NT2/D1 (cell line): ENCODE data around the gene ATP1A2.

Experiments
- DNase-seq: peaks from one replicate; pipeline ENCODE4 v3.0.0-alpha.2; 2011; ENCODE audit warnings: low read depth, low spot score
- H3K27me3 ChIP-seq: 2 replicates; pipeline ENCODE4 v1.6.0; 2011; ENCODE audit warnings: mild to moderate bottlenecking; ENCODE audit not compliant: insufficient read length, insufficient read depth
- H3K36me3 ChIP-seq: 2 replicates; pipeline ENCODE4 v1.6.1; 2011; ENCODE audit warnings: mild to moderate bottlenecking, low read length, mixed read lengths; ENCODE audit not compliant: insufficient read depth, insufficient read length
- H3K4me1 ChIP-seq: 2 replicates; pipeline ENCODE4 v1.5.1; 2011; ENCODE audit not compliant: insufficient read depth, insufficient read length
- H3K4me3 ChIP-seq: 2 replicates; pipeline ENCODE4 v1.5.1; 2011; ENCODE audit warnings: low read depth; ENCODE audit not compliant: insufficient read length
- H3K9ac ChIP-seq: 2 replicates; pipeline ENCODE4 v1.6.0; 2011; ENCODE audit warnings: low read depth; ENCODE audit not compliant: insufficient read length
- H3K9me3 ChIP-seq: 2 replicates; pipeline ENCODE4 v1.5.1; 2011; ENCODE audit warnings: mild to moderate bottlenecking, low read length; ENCODE audit not compliant: insufficient read depth
- SUZ12 ChIP-seq: IDR thresholded peaks from 2 replicates; pipeline ENCODE4 v1.6.1; 2011; ENCODE audit not compliant: insufficient read length, insufficient read depth; ENCODE audit errors: extremely low read depth
- YY1 ChIP-seq: IDR thresholded peaks from 2 replicates; pipeline ENCODE4 v1.6.1; 2011; ENCODE audit not compliant: insufficient read length, insufficient read depth
- ZNF274 ChIP-seq: IDR thresholded peaks from 2 replicates; pipeline ENCODE4 v1.6.1; 2011; ENCODE audit warnings: mild to moderate bottlenecking, low read depth, low read length

Gene ATP1A2

GRCh38 chr1:160099716-160100375 is 15.7 kb upstream of the ATP1A2 start:
- H3K4me1 ChIP-seq, result peaks cover 44% of the 10 kb centered on the region
- no peak overlapping the region for H3K9ac ChIP-seq
- no peaks in the 10 kb centered on the region for H3K9me3 ChIP-seq

GRCh38 chr1:160101037-160101716 is 14.4 kb upstream of the ATP1A2 start:
- peaks cover 11% of the 10 kb centered on the region for H3K27me3 ChIP-seq
- DNase-seq, result peak; percentile 71
- H3K9ac ChIP-seq, result peak overlapping the region; percentile 57
- no peak overlapping the region for H3K4me3 ChIP-seq
- H3K36me3 ChIP-seq, result no peaks in the 10 kb centered on the region
- peaks cover 37% of the 10 kb centered on the region for H3K4me1 ChIP-seq
- TF ChIP-seq ZNF274 (no peak), YY1 (no peak), SUZ12 (no peak)
- H3K9me3 ChIP-seq, result no peaks in the 10 kb centered on the region

More at GRCh38 chr1:160099716-160100375, 15.7 kb upstream of the ATP1A2 start:
- H3K27me3 ChIP-seq, result peaks cover 11% of the 10 kb centered on the region
- TF ChIP-seq YY1 (no peak), SUZ12 (no peak), ZNF274 (no peak)
- H3K4me3 ChIP-seq, result no peak overlapping the region
- DNase-seq, result no peak
- H3K36me3 ChIP-seq, result peaks cover 5% of the 10 kb centered on the region

GRCh38 chr1:160101717-160102522 is 13.6 kb upstream of the ATP1A2 start:
- DNase-seq, result no peak
- Histone ChIP-seq H3K4me3 (no peak overlapping the region), H3K9ac (no peak overlapping the region), H3K27me3 (peaks cover 11% of the 10 kb centered on the region), H3K9me3 (no peaks in the 10 kb centered on the region), H3K4me1 (peaks cover 30% of the 10 kb centered on the region), H3K36me3 (no peaks in the 10 kb centered on the region)
- TF ChIP-seq SUZ12, result no peak
- no peak for TF ChIP-seq YY1
- no peak for TF ChIP-seq ZNF274

GRCh38 chr1:160103658-160104408 is 11.7 kb upstream of the ATP1A2 start:
- Histone ChIP-seq H3K4me3 (no peak overlapping the region), H3K36me3 (no peaks in the 10 kb centered on the region), H3K9ac (no peak overlapping the region), H3K9me3 (no peaks in the 10 kb centered on the region), H3K27me3 (peaks cover 11% of the 10 kb centered on the region), H3K4me1 (peaks cover 24% of the 10 kb centered on the region)
- no peak for DNase-seq
- TF ChIP-seq SUZ12 (no peak), ZNF274 (no peak), YY1 (no peak)

- no peak for TF ChIP-seq YY1
- DNase-seq, result no peak
- Histone ChIP-seq H3K9me3 (no peaks in the 10 kb centered on the region), H3K27me3 (peaks cover 8% of the 10 kb centered on the region), H3K4me3 (no peak overlapping the region), H3K36me3 (no peaks in the 10 kb centered on the region), H3K9ac (no peak overlapping the region), H3K4me1 (peaks cover 26% of the 10 kb centered on the region)
These were observed 11.1 kb upstream of the ATP1A2 start for GRCh38 chr1:160104486-160104885.

GRCh38 chr1:160105155-160105554 is 10.4 kb upstream of the ATP1A2 start:
- TF ChIP-seq YY1 (no peak), SUZ12 (no peak), ZNF274 (no peak)
- no peak for DNase-seq
- no peaks in the 10 kb centered on the region for H3K36me3 ChIP-seq
- H3K4me1 ChIP-seq, result peaks cover 30% of the 10 kb centered on the region
- no peak overlapping the region for H3K9ac ChIP-seq
- H3K4me3 ChIP-seq, result no peak overlapping the region
- peaks cover 1% of the 10 kb centered on the region for H3K27me3 ChIP-seq
- no peaks in the 10 kb centered on the region for H3K9me3 ChIP-seq

- H3K36me3 ChIP-seq, result no peaks in the 10 kb centered on the region
- no peak overlapping the region for H3K4me3 ChIP-seq
- TF ChIP-seq SUZ12, result no peak
- TF ChIP-seq YY1, result no peak
- no peak for TF ChIP-seq ZNF274
These were observed 8.0 kb upstream of the ATP1A2 start for GRCh38 chr1:160107512-160107911.

More at GRCh38 chr1:160107512-160107911, 8.0 kb upstream of the ATP1A2 start:
- no peak for DNase-seq
- no peak overlapping the region for H3K9ac ChIP-seq
- no peaks in the 10 kb centered on the region for H3K9me3 ChIP-seq
- H3K27me3 ChIP-seq, result peaks cover 3% of the 10 kb centered on the region
- peaks cover 26% of the 10 kb centered on the region for H3K4me1 ChIP-seq
